ENCODE measurements around the gene PID1.

- TF ChIP-seq, protein P1, sequence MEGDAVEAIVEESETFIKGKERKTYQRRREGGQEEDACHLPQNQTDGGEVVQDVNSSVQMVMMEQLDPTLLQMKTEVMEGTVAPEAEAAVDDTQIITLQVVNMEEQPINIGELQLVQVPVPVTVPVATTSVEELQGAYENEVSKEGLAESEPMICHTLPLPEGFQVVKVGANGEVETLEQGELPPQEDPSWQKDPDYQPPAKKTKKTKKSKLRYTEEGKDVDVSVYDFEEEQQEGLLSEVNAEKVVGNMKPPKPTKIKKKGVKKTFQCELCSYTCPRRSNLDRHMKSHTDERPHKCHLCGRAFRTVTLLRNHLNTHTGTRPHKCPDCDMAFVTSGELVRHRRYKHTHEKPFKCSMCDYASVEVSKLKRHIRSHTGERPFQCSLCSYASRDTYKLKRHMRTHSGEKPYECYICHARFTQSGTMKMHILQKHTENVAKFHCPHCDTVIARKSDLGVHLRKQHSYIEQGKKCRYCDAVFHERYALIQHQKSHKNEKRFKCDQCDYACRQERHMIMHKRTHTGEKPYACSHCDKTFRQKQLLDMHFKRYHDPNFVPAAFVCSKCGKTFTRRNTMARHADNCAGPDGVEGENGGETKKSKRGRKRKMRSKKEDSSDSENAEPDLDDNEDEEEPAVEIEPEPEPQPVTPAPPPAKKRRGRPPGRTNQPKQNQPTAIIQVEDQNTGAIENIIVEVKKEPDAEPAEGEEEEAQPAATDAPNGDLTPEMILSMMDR (IDR thresholded peaks at IDR 0.05 in 8 of 11, conservative IDR thresholded peaks at IDR 0.05 in 3 of 11) = no peak
- no peak for TF ChIP-seq POLR2A (IDR thresholded peaks at IDR 0.05)
These were observed 221.0 kb downstream of the PID1 start for GRCh38 chr2:229050133-229050532.
